GM23338 (cell line): ENCODE results near the gene CFAP157. TPM values are rescaled to one million over a fixed set of nuclear protein-coding genes. Genes with fewer than 3 reads are reported as not detected.

Experiments used
- ATAC-seq: fragments of 200-7000 bp; cut with Tn5 transposase; 3 replicates; pipeline ENCODE4 v1.9.1; 2020
- DNase-seq: peaks from one replicate; pipeline ENCODE4 v3.0.0-alpha.2; 2015; ENCODE audit warnings: low spot score
- H2AFZ ChIP-seq: fragments of 200-600 bp; sonication (generic); 2 replicates; pipeline ENCODE4 v1.8.0; 2016; ENCODE audit warnings: antibody characterized with exemption, mild to moderate bottlenecking, moderate library complexity
- H3F3A ChIP-seq: fragments of 200-600 bp; sonication (generic); replicated peaks from 2 replicates; pipeline ENCODE4 v1.8.0; 2017; ENCODE audit warnings: antibody characterized with exemption, mixed run types, low read depth
- H3K27ac ChIP-seq: fragments of 200-600 bp; sonication (generic); 2 replicates; pipeline ENCODE4 v1.6.1; 2016; ENCODE audit warnings: low read depth
- H3K27me3 ChIP-seq: fragments of 200-600 bp; sonication (generic); 2 replicates; pipeline ENCODE4 v1.8.0; 2016; ENCODE audit warnings: mild to moderate bottlenecking, mixed run types, moderate library complexity; ENCODE audit not compliant: insufficient read depth
- H3K36me3 ChIP-seq: fragments of 200-600 bp; sonication (generic); 2 replicates; pipeline ENCODE4 v1.8.0; 2016; ENCODE audit warnings: mild to moderate bottlenecking; ENCODE audit not compliant: insufficient read depth
- H3K4me1 ChIP-seq: fragments of 200-600 bp; sonication (generic); 2 replicates; pipeline ENCODE4 v1.8.0; 2016; ENCODE audit warnings: mild to moderate bottlenecking, moderate library complexity; ENCODE audit not compliant: insufficient read depth
- H3K4me2 ChIP-seq: fragments of 200-600 bp; sonication (generic); 2 replicates; pipeline ENCODE4 v1.7.1; 2017; ENCODE audit warnings: mixed run types
- H3K4me3 ChIP-seq: fragments of 200-600 bp; sonication (generic); 2 replicates; pipeline ENCODE4 v1.6.1; 2016; ENCODE audit warnings: mixed run types
- H3K79me2 ChIP-seq: fragments of 200-600 bp; sonication (generic); replicated peaks from 2 replicates; pipeline ENCODE4 v1.8.0; 2017; ENCODE audit warnings: mild to moderate bottlenecking; ENCODE audit not compliant: insufficient read depth
- H3K9me2 ChIP-seq: fragments of 200-600 bp; sonication (generic); 2 replicates; pipeline ENCODE4 v1.8.0; 2017; ENCODE audit not compliant: insufficient read depth
- H4K20me1 ChIP-seq: fragments of 200-600 bp; sonication (generic); replicated peaks from 2 replicates; pipeline ENCODE4 v1.8.0; 2017; ENCODE audit warnings: mild to moderate bottlenecking; ENCODE audit not compliant: insufficient read depth
- H3K27ac Mint-ChIP-seq: 2 replicates; pipeline ENCODE4 v1.8.0; 2020; ENCODE audit warnings: inconsistent platforms, mild to moderate bottlenecking, moderate library complexity, mixed read lengths
- H3K27me3 Mint-ChIP-seq: 3 replicates; pipeline ENCODE4 v1.8.0; 2022; ENCODE audit warnings: low read depth, mild to moderate bottlenecking, moderate library complexity, mixed read lengths, inconsistent platforms; ENCODE audit not compliant: insufficient read depth, poor library complexity
- H3K36me3 Mint-ChIP-seq: 3 replicates; pipeline ENCODE4 v1.8.0; 2021; ENCODE audit warnings: low read depth, mild to moderate bottlenecking, inconsistent platforms, moderate library complexity, mixed read lengths
- H3K4me1 Mint-ChIP-seq: 3 replicates; pipeline ENCODE4 v1.8.0; 2020; ENCODE audit warnings: mild to moderate bottlenecking, inconsistent platforms, mixed read lengths
- H3K4me3 Mint-ChIP-seq: 3 replicates; pipeline ENCODE4 v1.8.0; 2021; ENCODE audit warnings: moderate library complexity, mild to moderate bottlenecking, inconsistent platforms, mixed read lengths
- H3K9me3 Mint-ChIP-seq: 3 replicates; pipeline ENCODE4 v1.8.0; 2020; ENCODE audit warnings: moderate library complexity, mild to moderate bottlenecking, inconsistent platforms, mixed read lengths
- CREB1 ChIP-seq: fragments of 250-450 bp; sonication (Bioruptor Pico); IDR thresholded peaks from 2 replicates; pipeline ENCODE4 v1.5.0; 2020; ENCODE audit warnings: low read depth, mild to moderate bottlenecking, moderate library complexity
- polyA plus RNA-seq: library from polyadenylated mRNA; unstranded; fragments of >200 nt; fragmentation: Nextera tagmentation; extraction: Ambion mirVana; gene quantifications from 2 replicates; pipeline ENCODE4 v1.2.1, GENCODE V29; 2016
- total RNA-seq: library from RNA; depleted of rRNA; stranded (reverse); fragments of >200 nt; shearing (Covaris generic); gene quantifications from 2 replicates; pipeline ENCODE4 v1.2.3, GENCODE V29; 2014
- TF ChIP-seq, protein P1 (sequence below): IDR thresholded peaks from one replicate; pipeline ENCODE4 v1.6.1; 2018; ENCODE audit warnings: antibody characterized with exemption; ENCODE audit not compliant: unreplicated experiment
- TF ChIP-seq, protein P2 (sequence below): IDR thresholded peaks from 2 replicates; pipeline ENCODE4 v1.6.1; 2016; ENCODE audit warnings: antibody characterized with exemption

Gene CFAP157
- total and polyA plus RNA-seq, 2 experiments from 2014 or later: 0.17 to 0.55 TPM

- TF ChIP-seq, protein P1, sequence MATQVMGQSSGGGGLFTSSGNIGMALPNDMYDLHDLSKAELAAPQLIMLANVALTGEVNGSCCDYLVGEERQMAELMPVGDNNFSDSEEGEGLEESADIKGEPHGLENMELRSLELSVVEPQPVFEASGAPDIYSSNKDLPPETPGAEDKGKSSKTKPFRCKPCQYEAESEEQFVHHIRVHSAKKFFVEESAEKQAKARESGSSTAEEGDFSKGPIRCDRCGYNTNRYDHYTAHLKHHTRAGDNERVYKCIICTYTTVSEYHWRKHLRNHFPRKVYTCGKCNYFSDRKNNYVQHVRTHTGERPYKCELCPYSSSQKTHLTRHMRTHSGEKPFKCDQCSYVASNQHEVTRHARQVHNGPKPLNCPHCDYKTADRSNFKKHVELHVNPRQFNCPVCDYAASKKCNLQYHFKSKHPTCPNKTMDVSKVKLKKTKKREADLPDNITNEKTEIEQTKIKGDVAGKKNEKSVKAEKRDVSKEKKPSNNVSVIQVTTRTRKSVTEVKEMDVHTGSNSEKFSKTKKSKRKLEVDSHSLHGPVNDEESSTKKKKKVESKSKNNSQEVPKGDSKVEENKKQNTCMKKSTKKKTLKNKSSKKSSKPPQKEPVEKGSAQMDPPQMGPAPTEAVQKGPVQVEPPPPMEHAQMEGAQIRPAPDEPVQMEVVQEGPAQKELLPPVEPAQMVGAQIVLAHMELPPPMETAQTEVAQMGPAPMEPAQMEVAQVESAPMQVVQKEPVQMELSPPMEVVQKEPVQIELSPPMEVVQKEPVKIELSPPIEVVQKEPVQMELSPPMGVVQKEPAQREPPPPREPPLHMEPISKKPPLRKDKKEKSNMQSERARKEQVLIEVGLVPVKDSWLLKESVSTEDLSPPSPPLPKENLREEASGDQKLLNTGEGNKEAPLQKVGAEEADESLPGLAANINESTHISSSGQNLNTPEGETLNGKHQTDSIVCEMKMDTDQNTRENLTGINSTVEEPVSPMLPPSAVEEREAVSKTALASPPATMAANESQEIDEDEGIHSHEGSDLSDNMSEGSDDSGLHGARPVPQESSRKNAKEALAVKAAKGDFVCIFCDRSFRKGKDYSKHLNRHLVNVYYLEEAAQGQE: no peak
- TF ChIP-seq, protein P2, sequence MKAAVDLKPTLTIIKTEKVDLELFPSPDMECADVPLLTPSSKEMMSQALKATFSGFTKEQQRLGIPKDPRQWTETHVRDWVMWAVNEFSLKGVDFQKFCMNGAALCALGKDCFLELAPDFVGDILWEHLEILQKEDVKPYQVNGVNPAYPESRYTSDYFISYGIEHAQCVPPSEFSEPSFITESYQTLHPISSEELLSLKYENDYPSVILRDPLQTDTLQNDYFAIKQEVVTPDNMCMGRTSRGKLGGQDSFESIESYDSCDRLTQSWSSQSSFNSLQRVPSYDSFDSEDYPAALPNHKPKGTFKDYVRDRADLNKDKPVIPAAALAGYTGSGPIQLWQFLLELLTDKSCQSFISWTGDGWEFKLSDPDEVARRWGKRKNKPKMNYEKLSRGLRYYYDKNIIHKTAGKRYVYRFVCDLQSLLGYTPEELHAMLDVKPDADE: no peak
Measured at GRCh38 chr9:127664678-127665507, 41.9 kb upstream of the CFAP157 start (continued).

DNA sequence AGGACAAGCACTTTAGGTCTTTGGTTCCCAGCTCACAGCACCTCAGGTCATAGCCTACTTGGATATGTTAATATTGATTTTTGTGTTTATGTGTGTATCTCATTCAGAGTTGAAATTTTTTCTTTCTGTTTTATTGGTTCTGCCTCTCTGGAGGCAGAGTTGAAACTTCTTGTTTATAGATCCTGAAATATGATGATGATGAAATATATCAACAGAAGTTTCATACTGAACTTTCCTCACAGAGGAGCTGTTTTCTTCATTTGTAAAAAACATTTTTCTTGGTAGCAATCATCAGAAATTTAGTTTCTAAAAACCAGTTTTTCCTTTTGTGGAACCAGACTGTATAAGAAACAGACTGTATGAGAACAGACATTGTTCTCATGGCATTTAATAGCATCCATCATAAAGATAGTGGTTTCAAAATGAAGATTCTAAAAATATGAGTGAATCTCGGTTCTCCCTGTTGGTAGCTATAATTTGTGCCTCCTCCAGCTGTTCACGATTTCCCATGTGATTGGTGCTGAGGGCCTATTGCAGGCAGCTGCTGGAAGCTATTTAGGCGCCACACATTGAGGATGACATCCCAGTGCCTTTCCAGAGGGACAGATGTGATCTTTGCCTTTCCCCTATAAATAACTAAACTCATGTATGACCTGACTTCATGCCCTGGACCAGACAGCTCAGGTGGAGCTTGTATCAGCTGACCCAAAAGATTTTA lies 39.5 kb upstream of the CFAP157 start:
- H2AFZ ChIP-seq: no peak overlapping the region
- TF ChIP-seq CREB1 (CRISPR knock-in tag): no peak
- TF ChIP-seq, protein P1: no peak
- H3K4me3 ChIP-seq: no peak overlapping the region
- H3K79me2 ChIP-seq: no peaks in the 10 kb centered on the region
- H3K36me3 Mint-ChIP-seq: peaks cover 37% of the 10 kb centered on the region
- no peak for ATAC-seq
- no peak overlapping the region for H3K27ac Mint-ChIP-seq
- H3F3A ChIP-seq: no peaks in the 10 kb centered on the region
- H3K4me1 ChIP-seq: no peaks in the 10 kb centered on the region
- no peaks in the 10 kb centered on the region for H3K27me3 Mint-ChIP-seq
- peaks cover 19% of the 10 kb centered on the region for H3K36me3 ChIP-seq
- no peak overlapping the region for H3K27ac ChIP-seq
- no peaks in the 10 kb centered on the region for H3K27me3 ChIP-seq
- no peak overlapping the region for H3K4me3 Mint-ChIP-seq
- H3K9me2 ChIP-seq: no peaks in the 10 kb centered on the region
- no peaks in the 10 kb centered on the region; the same call in 1 of the 2 replicates for H4K20me1 ChIP-seq
- no peak overlapping the region for H3K4me2 ChIP-seq
- no peak for DNase-seq
- H3K4me1 Mint-ChIP-seq: no peaks in the 10 kb centered on the region
- no peaks in the 10 kb centered on the region for H3K9me3 Mint-ChIP-seq
